NCI-H1930 (cell line): ENCODE data around the gene SPACDR.
"Not testable (repeated sequence)": the region's sequence is repeated elsewhere in the genome, so short reads cannot be mapped to it uniquely, and the experiment has no call there.

Experiments used
- DNase-seq, 2 experiments: peaks; one replicate each; lab custom pipeline; 2025; lab: John Stamatoyannopoulos, UW

The SPACDR gene

GRCh38 chr7:100464210-100464660 lies at the start of gene SPACDR:
Gene SPACDR (minus strand): TSS chr7:100464260. CDS start chr7:100464025, 235 bp downstream.
- DNase-seq = no peak

GRCh38 chr7:100513212-100513810 lies 49.3 kb upstream of the SPACDR start:
- DNase-seq = no peak

- DNase-seq = no peak
Measured at GRCh38 chr7:100510437-100511239, 46.6 kb upstream of the SPACDR start.

GRCh38 chr7:100509231-100509630 lies 45.2 kb upstream of the SPACDR start:
- no peak for DNase-seq

- DNase-seq = no peak
Measured at GRCh38 chr7:100506356-100506923, 42.4 kb upstream of the SPACDR start.

- DNase-seq = no peak
Measured at GRCh38 chr7:100504887-100505611, 41.0 kb upstream of the SPACDR start.

GRCh38 chr7:100504031-100504430 lies 40.0 kb upstream of the SPACDR start:
- not testable (repeated sequence) for DNase-seq

- DNase-seq = not testable (repeated sequence)
Measured at GRCh38 chr7:100500743-100501142, 36.7 kb upstream of the SPACDR start.

- no peak for DNase-seq
Measured at GRCh38 chr7:100496509-100496908, 32.4 kb upstream of the SPACDR start.

- DNase-seq = no peak
Measured at GRCh38 chr7:100493476-100494264, 29.6 kb upstream of the SPACDR start.

- DNase-seq = no peak
Measured at GRCh38 chr7:100492738-100493475, 28.8 kb upstream of the SPACDR start.

GRCh38 chr7:100491192-100491578 lies 27.1 kb upstream of the SPACDR start:
- no peak for DNase-seq

- DNase-seq = no peak
Measured at GRCh38 chr7:100490483-100491191, 26.6 kb upstream of the SPACDR start.

GRCh38 chr7:100489824-100490223 lies 25.8 kb upstream of the SPACDR start:
- DNase-seq = peak; percentile 95 to 96

- DNase-seq = no peak
Measured at GRCh38 chr7:100489121-100489520, 25.1 kb upstream of the SPACDR start.

- no peak for DNase-seq
Measured at GRCh38 chr7:100488333-100489095, 24.5 kb upstream of the SPACDR start.

- no peak for DNase-seq
Measured at GRCh38 chr7:100486753-100487446, 22.8 kb upstream of the SPACDR start.

- no peak for DNase-seq
Measured at GRCh38 chr7:100486111-100486636, 22.1 kb upstream of the SPACDR start.

GRCh38 chr7:100485471-100485876 lies 21.4 kb upstream of the SPACDR start:
- DNase-seq = no peak
